GM12878 (cell line): ENCODE data around the gene EDEM2. TPM values are rescaled to one million over a fixed set of nuclear protein-coding genes. Genes with fewer than 3 reads are reported as not detected.

Source experiments
- ATAC-seq: fragments of 200-7000 bp; cut with Tn5 transposase; 3 replicates; pipeline ENCODE4 v1.9.1; 2020; ENCODE audit warnings: mild to moderate bottlenecking, moderate library complexity
- BruUV-seq: library from RNA; stranded (reverse); fragments of 400-500 nt; replicated peaks from 2 replicates; lab custom pipeline; 2021; lab: Mats Ljungman, UMichigan
- CTCF ChIA-PET: fragments of 300-600 bp; sonication (Branson Sonifier 250); formaldehyde crosslinking; extraction: SDS; loops from one replicate; lab custom pipeline; 2021; ENCODE audit warnings: inconsistent platforms; lab: Yijun Ruan, JAX
- POLR2A ChIA-PET: fragments of 350-600 bp; formaldehyde crosslinking; extraction: SDS; loops from one replicate; lab custom pipeline; 2021; ENCODE audit warnings: inconsistent platforms; lab: Charles Lee
- RAD21 ChIA-PET: fragments of 300-600 bp; sonication (Branson Sonifier 250); formaldehyde crosslinking; loops from one replicate; lab custom pipeline; 2023; ENCODE audit warnings: antibody characterized with exemption; ENCODE audit not compliant: unreplicated experiment; lab: Charles Lee
- SMC1A ChIA-PET: fragments of 300-600 bp; sonication (Branson Sonifier 250); formaldehyde crosslinking; loops from one replicate; lab custom pipeline; 2023; ENCODE audit not compliant: unreplicated experiment, uncharacterized antibody; lab: Charles Lee
- DNase-seq: peaks from one replicate; pipeline ENCODE4 v3.0.0-alpha.2; 2011; ENCODE audit warnings: low read depth, low spot score
- FAIRE-seq: peaks from 3 replicates; lab custom pipeline; 2011; peaks lifted over from hg19 to GRCh38; lab: Jason Lieb, UNC
- H2AFZ ChIP-seq: 2 replicates; pipeline ENCODE4 v1.6.0; 2011; ENCODE audit warnings: low read depth, low read length, control low read depth; ENCODE audit not compliant: control insufficient read depth
- H3K27ac ChIP-seq: 2 replicates; pipeline ENCODE4 v1.5.1; 2011; ENCODE audit warnings: control low read depth; ENCODE audit not compliant: control insufficient read depth, insufficient read depth
- H3K27me3 ChIP-seq, 2 experiments: replicated peaks in 1 of 2; 2 replicates each; pipeline versions ENCODE4 v1.6.0 to v1.6.1; 2011; ENCODE audit warnings: low read length in 1 of 2; ENCODE audit not compliant: control insufficient read depth in 2 of 2, insufficient read depth in 2 of 2
- H3K36me3 ChIP-seq, 2 experiments: 2 replicates each; pipeline ENCODE4 v1.5.1; 2011; ENCODE audit warnings: low read length in 1 of 2; ENCODE audit not compliant: control insufficient read depth in 2 of 2, insufficient read depth in 2 of 2
- H3K4me1 ChIP-seq: 2 replicates; pipeline ENCODE4 v1.6.1; 2011; ENCODE audit warnings: mild to moderate bottlenecking, low read length, moderate library complexity, mixed read lengths; ENCODE audit not compliant: control insufficient read depth, insufficient read depth
- H3K4me2 ChIP-seq: 2 replicates; pipeline ENCODE4 v1.6.0; 2011; ENCODE audit warnings: control low read depth; ENCODE audit not compliant: control insufficient read depth, insufficient read depth
- H3K4me3 ChIP-seq: fragments of 200-600 bp; sonication (generic); 2 replicates; pipeline ENCODE4 v1.5.1; 2016
- H3K79me2 ChIP-seq: 2 replicates; pipeline ENCODE4 v1.6.0; 2011; ENCODE audit warnings: low read length; ENCODE audit not compliant: control insufficient read depth, insufficient read depth
- H3K9ac ChIP-seq: 2 replicates; pipeline ENCODE4 v1.8.0; 2011; ENCODE audit warnings: low read length, control low read depth, mixed read lengths; ENCODE audit not compliant: control insufficient read depth, insufficient read depth
- H3K9me3 ChIP-seq: replicated peaks from 3 replicates; pipeline ENCODE4 v1.5.1; 2011; ENCODE audit warnings: mild to moderate bottlenecking, low read length; ENCODE audit not compliant: control insufficient read depth, insufficient read depth
- H4K20me1 ChIP-seq: 2 replicates; pipeline ENCODE4 v1.6.0; 2011; ENCODE audit not compliant: control insufficient read depth, insufficient read depth
- BMI1 ChIP-seq: fragments of 450-650 bp; IDR thresholded peaks from 2 replicates; pipeline ENCODE4 v1.6.1; 2016; ENCODE audit warnings: mild to moderate bottlenecking, moderate library complexity, borderline replicate concordance
- EGR1 ChIP-seq, 2 experiments: IDR thresholded peaks; 1 replicate in 1 of 2; 2 replicates in 1 of 2; pipeline ENCODE4 v1.6.1; 2011 to 2012; ENCODE audit warnings: low read depth in 2 of 2, low read length in 2 of 2, borderline replicate concordance in 1 of 2, mild to moderate bottlenecking in 1 of 2, moderate library complexity in 1 of 2
- SMAD5 ChIP-seq: IDR thresholded peaks from 2 replicates; pipeline ENCODE4 v1.6.1; 2016; ENCODE audit warnings: antibody characterized with exemption, low read depth
- ZBED1 ChIP-seq: IDR thresholded peaks from 2 replicates; pipeline ENCODE4 v1.6.1; 2016; ENCODE audit warnings: borderline replicate concordance
- WGBS: methylation state at CpG from one replicate; pipeline ENCODE4 v1.1.6; 2016; ENCODE audit warnings: low lambda C conversion rate; ENCODE audit not compliant: insufficient replicate concordance, insufficient coverage; ENCODE audit errors: missing lambda C conversion rate; 5-methylcytosine and 5-hydroxymethylcytosine counted together
- in situ Hi-C: fragments of 300-500 bp; cut with MboI; formaldehyde crosslinking; loops from 9 replicates; pipeline ENCODE4 v1.14.3; 2018; ENCODE audit warnings: mixed read lengths
- intact Hi-C: fragments of 100-400 bp; cut with micrococcal nuclease; formaldehyde crosslinking; loops from one replicate; pipeline ENCODE4 v1.14.2; 2022; ENCODE audit not compliant: unreplicated experiment
- polyA plus RNA-seq, 11 experiments: library from polyadenylated mRNA; depleted of rRNA in 4 of 11; unstranded in 6 of 11; stranded (reverse) in 5 of 11; fragments of >200 nt; fragmentation: Nextera tagmentation in 4 of 11; fragmentation: Illumina TruSeq in 1 of 11; extraction: Ambion mirVana in 4 of 11; extraction: Trizol in 1 of 11; gene quantifications; 1 replicate in 1 of 11; 2 replicates in 10 of 11; pipeline versions ENCODE4 v1.2.1 to v1.2.3, GENCODE V29; 2011 to 2016; ENCODE audit warnings: inconsistent platforms in 2 of 11, missing spikeins in 2 of 11, low read depth in 1 of 11
- small RNA-seq: library from RNA; depleted of rRNA; stranded (forward); fragments of <200 nt; gene quantifications from one replicate; pipeline ENCODE3, GENCODE V24; 2014
- total RNA-seq, 4 experiments: library from RNA; depleted of rRNA in 3 of 4; stranded (reverse); fragments of >200 nt in 3 of 4; fragmentation: Illumina TruSeq in 1 of 4; extraction: Trizol in 1 of 4; gene quantifications; 2 replicates each; pipeline versions ENCODE4 v1.2.1 to v1.2.3, GENCODE V29; 2013 to 2021
- TF ChIP-seq, protein P1 (sequence below): IDR thresholded peaks from 2 replicates; pipeline ENCODE4 v1.6.1; 2011; ENCODE audit warnings: borderline replicate concordance, low read depth, mild to moderate bottlenecking, moderate library complexity, low read length; ENCODE audit not compliant: insufficient read depth, poor library complexity, severe bottlenecking

The EDEM2 gene
- total and polyA plus RNA-seq, 10 of the 15 experiments (the other 5 are each of a cell fraction or from before 2014, with no cell fraction given): 9.9 to 24.8 (median 14.8) TPM

DNA sequence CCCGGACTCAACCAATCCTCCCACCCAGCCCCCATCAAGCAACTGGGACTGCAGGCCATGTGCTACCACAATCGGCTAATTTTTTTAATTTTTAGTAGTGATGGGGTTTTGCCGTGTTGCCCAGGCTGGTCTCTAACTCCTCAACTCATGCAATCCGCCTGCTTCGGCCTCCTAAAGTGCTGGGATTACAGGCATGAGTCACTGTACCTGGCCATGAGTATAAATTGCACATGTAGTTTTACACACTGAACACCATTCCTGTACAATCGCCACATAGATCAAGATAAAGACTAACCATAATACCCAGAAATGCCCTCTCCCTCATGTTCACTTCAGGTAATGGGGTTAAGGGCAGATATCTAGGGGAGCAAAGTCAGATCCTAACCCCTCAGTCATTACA, 80.9 kb downstream of the EDEM2 start:
- BruUV-seq: no TSS peak

More for the DNA sequence above, 80.9 kb downstream of the EDEM2 start:
- Histone ChIP-seq H3K4me2 (no peak overlapping the region), H3K4me1 (peaks cover 20% of the 10 kb centered on the region), H3K9me3 (no peaks in the 10 kb centered on the region)
- in situ Hi-C loops: no loop called here
- no peak for TF ChIP-seq BMI1
- TF ChIP-seq SMAD5: no peak
- no peak for TF ChIP-seq EGR1 (IDR thresholded peaks at IDR 0.05; ENCODE audit: borderline replicate concordance in 1 of 2, low read depth in 2 of 2, low read length in 2 of 2)
- TF ChIP-seq ZBED1: no peak
- TF ChIP-seq, protein P1, sequence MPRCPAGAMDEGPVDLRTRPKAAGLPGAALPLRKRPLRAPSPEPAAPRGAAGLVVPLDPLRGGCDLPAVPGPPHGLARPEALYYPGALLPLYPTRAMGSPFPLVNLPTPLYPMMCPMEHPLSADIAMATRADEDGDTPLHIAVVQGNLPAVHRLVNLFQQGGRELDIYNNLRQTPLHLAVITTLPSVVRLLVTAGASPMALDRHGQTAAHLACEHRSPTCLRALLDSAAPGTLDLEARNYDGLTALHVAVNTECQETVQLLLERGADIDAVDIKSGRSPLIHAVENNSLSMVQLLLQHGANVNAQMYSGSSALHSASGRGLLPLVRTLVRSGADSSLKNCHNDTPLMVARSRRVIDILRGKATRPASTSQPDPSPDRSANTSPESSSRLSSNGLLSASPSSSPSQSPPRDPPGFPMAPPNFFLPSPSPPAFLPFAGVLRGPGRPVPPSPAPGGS: peak; percentile 7
- TF ChIP-seq, all 136 proteins: peak for 1
- WGBS: 96% methylated on average over 6 of the region's 6 CpGs
- SMC1A ChIA-PET: interaction anchor here (1.5 kb wide), 1 partner anchor 16 kb away, joined by 4 read pairs; no protein-coding TSS in a partner anchor
- POLR2A ChIA-PET: no interaction called here
- Histone ChIP-seq H2AFZ (no peak overlapping the region), H3K4me3 (no peak overlapping the region), H3K9ac (no peak overlapping the region), H3K27ac (no peak overlapping the region), H3K79me2 (peaks cover 18% of the 10 kb centered on the region), H3K36me3 (no peaks in the 10 kb centered on the region; a peak in 1 of 4 replicates), H4K20me1 (no peaks in the 10 kb centered on the region), H3K27me3 (no peaks in the 10 kb centered on the region)
- ATAC-seq: no peak
- no peak for FAIRE-seq
- DNase-seq: no peak
- intact Hi-C loops: no loop called here
- CTCF ChIA-PET: no interaction called here
- RAD21 ChIA-PET: no interaction called here

Small RNAs within 50 kb of the gene (small RNA-seq; reads per million reads assigned to genes)
- gene RF00275: not detected
- not detected for gene RNA5SP483

Other genes starting within 250 kb of the EDEM2 start
Only the 7 nearest of the 8 such genes appear.
- gene MYH7B, start 191.5 kb downstream of the EDEM2 start, total RNA-seq (2014; rRNA removed): under 0.01 TPM in 1 of 2 replicates, not detected in the other
- 0.04 TPM in 1 of 2 replicates, not detected in the other for gene MYH7B, start 191.5 kb downstream of the EDEM2 start, total RNA-seq (2014; rRNA removed; fragmentation: Illumina TruSeq; extraction: Trizol)
- 0.13 TPM in 1 of 2 replicates, not detected in the other for gene MYH7B, start 191.5 kb downstream of the EDEM2 start, total RNA-seq (2021)
- gene MYH7B, start 191.5 kb downstream of the EDEM2 start, polyA plus RNA-seq (2011; rRNA removed): 0.09 and 0.22 TPM in 2 replicates
- gene MYH7B, start 191.5 kb downstream of the EDEM2 start, polyA plus RNA-seq (2014; fragmentation: Illumina TruSeq; extraction: Trizol): 0.01 TPM in 1 of 2 replicates, not detected in the other
- not detected for gene MYH7B, start 191.5 kb downstream of the EDEM2 start, polyA plus RNA-seq (2014; fragmentation: Nextera tagmentation; extraction: Ambion mirVana)
- 0.20 and 0.37 TPM in 2 replicates for gene MYH7B, start 191.5 kb downstream of the EDEM2 start, polyA plus RNA-seq (2014; rRNA removed)
- gene MYH7B, start 191.5 kb downstream of the EDEM2 start, polyA plus RNA-seq (2016; fragmentation: Nextera tagmentation; extraction: Ambion mirVana): under 1 TPM; 0.25 to 0.40 TPM
- gene TRPC4AP, start 54.5 kb downstream of the EDEM2 start, total RNA-seq (2014; rRNA removed): 25.2 and 28.2 TPM in 2 replicates
- 22.7 and 23.6 TPM in 2 replicates for gene TRPC4AP, start 54.5 kb downstream of the EDEM2 start, total RNA-seq (2014; rRNA removed; fragmentation: Illumina TruSeq; extraction: Trizol)
- gene TRPC4AP, start 54.5 kb downstream of the EDEM2 start, total RNA-seq (2021): 44.8 and 45.5 TPM in 2 replicates
- gene TRPC4AP, start 54.5 kb downstream of the EDEM2 start, polyA plus RNA-seq (2011; rRNA removed): 39.8 and 52.2 TPM in 2 replicates
- 30.7 and 36.8 TPM in 2 replicates for gene TRPC4AP, start 54.5 kb downstream of the EDEM2 start, polyA plus RNA-seq (2014; fragmentation: Illumina TruSeq; extraction: Trizol)
- gene TRPC4AP, start 54.5 kb downstream of the EDEM2 start, polyA plus RNA-seq (2014; fragmentation: Nextera tagmentation; extraction: Ambion mirVana): 1 to 10 TPM; 1.1 to 2.2 TPM
- gene TRPC4AP, start 54.5 kb downstream of the EDEM2 start, polyA plus RNA-seq (2014; rRNA removed): 51.9 and 53.3 TPM in 2 replicates
- gene TRPC4AP, start 54.5 kb downstream of the EDEM2 start, polyA plus RNA-seq (2016; fragmentation: Nextera tagmentation; extraction: Ambion mirVana): 10 to 100 TPM; 60.7 to 61.7 TPM
- 0.27 and 0.73 TPM in 2 replicates for gene PROCR, start 24.7 kb upstream of the EDEM2 start, total RNA-seq (2014; rRNA removed)
- gene PROCR, start 24.7 kb upstream of the EDEM2 start, total RNA-seq (2014; rRNA removed; fragmentation: Illumina TruSeq; extraction: Trizol): 0.22 and 0.32 TPM in 2 replicates
- gene PROCR, start 24.7 kb upstream of the EDEM2 start, total RNA-seq (2021): 0.38 TPM in 1 of 2 replicates, not detected in the other
- gene PROCR, start 24.7 kb upstream of the EDEM2 start, polyA plus RNA-seq (2011; rRNA removed): 0.61 and 0.67 TPM in 2 replicates
- 0.12 and 0.14 TPM in 2 replicates for gene PROCR, start 24.7 kb upstream of the EDEM2 start, polyA plus RNA-seq (2014; fragmentation: Illumina TruSeq; extraction: Trizol)
- under 1 TPM; 0.27 to 0.31 TPM for gene PROCR, start 24.7 kb upstream of the EDEM2 start, polyA plus RNA-seq (2014; fragmentation: Nextera tagmentation; extraction: Ambion mirVana)
- gene PROCR, start 24.7 kb upstream of the EDEM2 start, polyA plus RNA-seq (2014; rRNA removed): 0.41 and 0.78 TPM in 2 replicates
- not detected for gene PROCR, start 24.7 kb upstream of the EDEM2 start, polyA plus RNA-seq (2016; fragmentation: Nextera tagmentation; extraction: Ambion mirVana)
- not detected in 2 replicates for gene MMP24, start 79.4 kb upstream of the EDEM2 start, total RNA-seq (2014; rRNA removed)
- not detected in 2 replicates for gene MMP24, start 79.4 kb upstream of the EDEM2 start, total RNA-seq (2014; rRNA removed; fragmentation: Illumina TruSeq; extraction: Trizol)
- gene MMP24, start 79.4 kb upstream of the EDEM2 start, total RNA-seq (2021): not detected in 2 replicates
- 0.01 TPM in 1 of 2 replicates, not detected in the other for gene MMP24, start 79.4 kb upstream of the EDEM2 start, polyA plus RNA-seq (2011; rRNA removed)
- 0.01 TPM in 1 of 2 replicates, not detected in the other for gene MMP24, start 79.4 kb upstream of the EDEM2 start, polyA plus RNA-seq (2014; fragmentation: Illumina TruSeq; extraction: Trizol)
- under 1 TPM; 0.02 to 0.04 TPM for gene MMP24, start 79.4 kb upstream of the EDEM2 start, polyA plus RNA-seq (2014; fragmentation: Nextera tagmentation; extraction: Ambion mirVana)
- 0.03 TPM in 1 of 2 replicates, not detected in the other for gene MMP24, start 79.4 kb upstream of the EDEM2 start, polyA plus RNA-seq (2014; rRNA removed)
- under 1 TPM; 0.06 to 0.11 TPM for gene MMP24, start 79.4 kb upstream of the EDEM2 start, polyA plus RNA-seq (2016; fragmentation: Nextera tagmentation; extraction: Ambion mirVana)
- gene MMP24OS, start 130.8 kb upstream of the EDEM2 start, total RNA-seq (2014; rRNA removed): 9.6 and 10.7 TPM in 2 replicates
- gene MMP24OS, start 130.8 kb upstream of the EDEM2 start, total RNA-seq (2014; rRNA removed; fragmentation: Illumina TruSeq; extraction: Trizol): 6.2 and 7.1 TPM in 2 replicates
- 30.9 and 31.4 TPM in 2 replicates for gene MMP24OS, start 130.8 kb upstream of the EDEM2 start, total RNA-seq (2021)
- 9.6 and 12.3 TPM in 2 replicates for gene MMP24OS, start 130.8 kb upstream of the EDEM2 start, polyA plus RNA-seq (2011; rRNA removed)
- gene MMP24OS, start 130.8 kb upstream of the EDEM2 start, polyA plus RNA-seq (2014; fragmentation: Illumina TruSeq; extraction: Trizol): 3.4 and 9.1 TPM in 2 replicates
- gene MMP24OS, start 130.8 kb upstream of the EDEM2 start, polyA plus RNA-seq (2014; fragmentation: Nextera tagmentation; extraction: Ambion mirVana): 1 to 10 TPM; 2.0 to 3.6 TPM
- gene MMP24OS, start 130.8 kb upstream of the EDEM2 start, polyA plus RNA-seq (2014; rRNA removed): 25.8 and 27.9 TPM in 2 replicates
- gene MMP24OS, start 130.8 kb upstream of the EDEM2 start, polyA plus RNA-seq (2016; fragmentation: Nextera tagmentation; extraction: Ambion mirVana): 10 to 100 TPM; 18.3 to 20.0 TPM
- 189 and 194 TPM in 2 replicates for gene EIF6, start 137.4 kb upstream of the EDEM2 start, total RNA-seq (2014; rRNA removed)
- 120 and 127 TPM in 2 replicates for gene EIF6, start 137.4 kb upstream of the EDEM2 start, total RNA-seq (2014; rRNA removed; fragmentation: Illumina TruSeq; extraction: Trizol)
- gene EIF6, start 137.4 kb upstream of the EDEM2 start, total RNA-seq (2021): 163 and 168 TPM in 2 replicates
- gene EIF6, start 137.4 kb upstream of the EDEM2 start, polyA plus RNA-seq (2011; rRNA removed): 91.4 and 179 TPM in 2 replicates
- 88.4 and 164 TPM in 2 replicates for gene EIF6, start 137.4 kb upstream of the EDEM2 start, polyA plus RNA-seq (2014; fragmentation: Illumina TruSeq; extraction: Trizol)
- gene EIF6, start 137.4 kb upstream of the EDEM2 start, polyA plus RNA-seq (2014; fragmentation: Nextera tagmentation; extraction: Ambion mirVana): 100 to 1,000 TPM; 405 to 607 TPM
- 204 and 214 TPM in 2 replicates for gene EIF6, start 137.4 kb upstream of the EDEM2 start, polyA plus RNA-seq (2014; rRNA removed)
- gene EIF6, start 137.4 kb upstream of the EDEM2 start, polyA plus RNA-seq (2016; fragmentation: Nextera tagmentation; extraction: Ambion mirVana): 100 to 1,000 TPM; 256 to 277 TPM
- gene FAM83C, start 145.1 kb upstream of the EDEM2 start, total RNA-seq (2014; rRNA removed): not detected in 2 replicates
- gene FAM83C, start 145.1 kb upstream of the EDEM2 start, total RNA-seq (2014; rRNA removed; fragmentation: Illumina TruSeq; extraction: Trizol): not detected in 2 replicates
- not detected in 2 replicates for gene FAM83C, start 145.1 kb upstream of the EDEM2 start, total RNA-seq (2021)
- gene FAM83C, start 145.1 kb upstream of the EDEM2 start, polyA plus RNA-seq (2011; rRNA removed): not detected in 2 replicates
- not detected in 2 replicates for gene FAM83C, start 145.1 kb upstream of the EDEM2 start, polyA plus RNA-seq (2014; fragmentation: Illumina TruSeq; extraction: Trizol)
- gene FAM83C, start 145.1 kb upstream of the EDEM2 start, polyA plus RNA-seq (2014; fragmentation: Nextera tagmentation; extraction: Ambion mirVana): not detected
- not detected in 2 replicates for gene FAM83C, start 145.1 kb upstream of the EDEM2 start, polyA plus RNA-seq (2014; rRNA removed)
- not detected for gene FAM83C, start 145.1 kb upstream of the EDEM2 start, polyA plus RNA-seq (2016; fragmentation: Nextera tagmentation; extraction: Ambion mirVana)